SH-SY5Y (cell line): Measurements from ENCODE around the gene TAOK3.

Experiments used
- GATA2 ChIP-seq: IDR thresholded peaks from 2 replicates; pipeline ENCODE4 v1.6.1; 2011; ENCODE audit warnings: mild to moderate bottlenecking, low read depth, low read length
- GATA3 ChIP-seq: IDR thresholded peaks from 2 replicates; pipeline ENCODE4 v1.6.1; 2011; ENCODE audit warnings: low read depth, mild to moderate bottlenecking, low read length, moderate library complexity

- no peak for TF ChIP-seq GATA2
- no peak for TF ChIP-seq GATA3
Measured at GRCh38 chr12:118290130-118290529, 82.6 kb downstream of the TAOK3 start.
